Testis (tissue), 2 donors: ENCODE data around the gene IRGQ.

Experiments used
- POLR2A ChIP-seq: fragments of 450-650 bp; IDR thresholded peaks from one replicate; pipeline ENCODE4 v1.6.1; 2017; ENCODE audit warnings: antibody characterized with exemption, mild to moderate bottlenecking, moderate library complexity
- TF ChIP-seq, protein P1 (sequence below), 3 experiments: fragments of 450-650 bp in 2 of 3; fragments of 200-600 bp in 1 of 3; sonication (generic) in 1 of 3; IDR thresholded peaks; one replicate each; pipeline ENCODE4 v1.5.1; 2016 to 2019; ENCODE audit warnings: antibody characterized with exemption in 3 of 3, mild to moderate bottlenecking in 2 of 3, moderate library complexity in 1 of 3

DNA sequence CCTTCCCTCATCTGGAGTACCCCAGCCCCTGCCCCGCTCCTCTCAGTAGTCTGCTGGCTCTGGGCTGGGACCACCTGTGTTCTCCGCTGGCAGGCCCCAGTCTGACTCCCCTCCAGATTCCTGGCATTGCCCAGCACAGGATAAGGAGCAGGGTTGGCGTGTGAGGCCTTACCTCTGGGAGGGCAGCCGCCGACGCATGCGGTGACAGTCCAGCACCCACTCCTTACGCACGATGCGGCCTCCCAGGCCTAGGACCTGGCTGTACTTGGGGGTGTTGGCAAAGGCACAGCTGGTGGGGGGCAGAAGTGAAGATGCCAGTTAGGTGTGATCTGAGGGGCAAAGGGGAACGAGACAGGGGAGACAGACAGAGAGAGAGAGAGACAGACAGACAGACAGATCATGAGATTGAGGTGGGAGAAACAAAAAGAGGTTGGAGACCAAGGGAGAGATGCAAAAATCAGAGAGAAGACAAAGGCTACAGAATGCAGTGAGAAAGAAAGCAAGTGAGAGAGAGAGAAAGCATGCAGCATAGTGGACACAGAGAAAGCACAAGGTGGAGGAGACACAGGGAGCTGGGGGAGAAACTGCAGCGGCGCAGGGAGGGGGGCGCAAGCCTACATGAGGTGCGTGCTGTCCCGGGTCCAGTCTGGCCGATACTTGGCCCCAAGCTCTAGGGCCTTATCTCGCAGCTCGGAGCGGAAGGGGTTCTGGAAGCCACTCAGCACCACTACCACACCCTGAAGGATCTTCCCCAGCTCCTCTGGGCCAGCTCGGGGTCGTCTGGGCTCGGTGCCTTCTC lies 44.3 kb downstream of the IRGQ start:
- TF ChIP-seq, protein P1, sequence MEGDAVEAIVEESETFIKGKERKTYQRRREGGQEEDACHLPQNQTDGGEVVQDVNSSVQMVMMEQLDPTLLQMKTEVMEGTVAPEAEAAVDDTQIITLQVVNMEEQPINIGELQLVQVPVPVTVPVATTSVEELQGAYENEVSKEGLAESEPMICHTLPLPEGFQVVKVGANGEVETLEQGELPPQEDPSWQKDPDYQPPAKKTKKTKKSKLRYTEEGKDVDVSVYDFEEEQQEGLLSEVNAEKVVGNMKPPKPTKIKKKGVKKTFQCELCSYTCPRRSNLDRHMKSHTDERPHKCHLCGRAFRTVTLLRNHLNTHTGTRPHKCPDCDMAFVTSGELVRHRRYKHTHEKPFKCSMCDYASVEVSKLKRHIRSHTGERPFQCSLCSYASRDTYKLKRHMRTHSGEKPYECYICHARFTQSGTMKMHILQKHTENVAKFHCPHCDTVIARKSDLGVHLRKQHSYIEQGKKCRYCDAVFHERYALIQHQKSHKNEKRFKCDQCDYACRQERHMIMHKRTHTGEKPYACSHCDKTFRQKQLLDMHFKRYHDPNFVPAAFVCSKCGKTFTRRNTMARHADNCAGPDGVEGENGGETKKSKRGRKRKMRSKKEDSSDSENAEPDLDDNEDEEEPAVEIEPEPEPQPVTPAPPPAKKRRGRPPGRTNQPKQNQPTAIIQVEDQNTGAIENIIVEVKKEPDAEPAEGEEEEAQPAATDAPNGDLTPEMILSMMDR (IDR thresholded peaks at IDR 0.05) = no peak
- TF ChIP-seq POLR2A = no peak
